ENCODE results near the gene FHL1.
"Not testable (repeated sequence)": the region's sequence is repeated elsewhere in the genome, so short reads cannot be mapped to it uniquely, and the experiment has no call there.

The FHL1 gene

GRCh38 chrX:136147315-136147901 lies at the start of gene FHL1:
FHL1 (plus strand) TSS chrX:136147533.
- no peak for DNase-seq (ENCODE audit: low read depth)

DNA sequence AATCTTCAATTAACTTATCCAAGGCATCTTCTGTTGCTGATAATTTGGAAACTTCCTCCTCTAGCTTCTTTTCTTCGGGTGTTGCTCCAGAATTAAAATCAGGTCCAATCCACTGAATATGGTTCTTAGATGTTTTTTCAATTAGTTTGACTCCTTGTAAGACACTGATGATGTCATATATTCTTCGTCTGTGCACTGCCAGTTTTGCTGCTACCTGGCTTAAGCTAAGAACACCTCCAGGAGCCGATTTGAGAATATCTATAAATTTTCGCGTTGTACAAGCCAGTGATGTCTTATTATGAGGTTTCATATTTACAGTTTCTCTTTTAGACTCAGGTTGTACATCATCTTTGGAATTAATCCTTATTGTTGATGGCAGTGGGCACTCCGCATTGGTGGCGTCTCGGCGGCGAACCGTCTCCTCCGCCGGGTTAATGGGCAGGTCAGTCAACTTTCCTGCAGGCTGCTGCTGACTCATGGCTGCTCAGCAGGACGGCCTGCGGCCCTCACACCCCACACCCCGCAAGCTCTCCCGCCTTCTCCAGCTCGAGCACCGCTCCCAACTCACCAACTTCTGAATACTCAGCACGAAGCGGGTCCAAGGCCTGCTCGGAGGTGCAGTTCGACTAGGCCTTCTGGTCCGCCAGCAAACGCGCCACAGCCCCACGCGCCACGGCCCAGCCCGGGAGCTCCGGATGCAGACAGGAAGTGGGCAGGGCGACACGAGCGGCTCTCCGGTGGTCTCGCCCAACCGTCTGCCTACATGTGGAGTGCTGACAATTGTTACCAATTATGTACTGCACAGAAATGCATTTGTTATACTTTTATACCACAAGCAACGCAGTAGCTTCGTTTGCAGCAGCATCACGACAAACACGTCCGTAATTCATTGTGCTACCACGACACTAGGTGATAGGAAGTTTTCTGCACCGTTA lies 49.2 kb upstream of the FHL1 start:
- no peak for DNase-seq (ENCODE audit: low read depth)

- DNase-seq (ENCODE audit: low read depth) = no peak
These were observed 42.4 kb upstream of the FHL1 start for GRCh38 chrX:136104936-136105335.

DNA sequence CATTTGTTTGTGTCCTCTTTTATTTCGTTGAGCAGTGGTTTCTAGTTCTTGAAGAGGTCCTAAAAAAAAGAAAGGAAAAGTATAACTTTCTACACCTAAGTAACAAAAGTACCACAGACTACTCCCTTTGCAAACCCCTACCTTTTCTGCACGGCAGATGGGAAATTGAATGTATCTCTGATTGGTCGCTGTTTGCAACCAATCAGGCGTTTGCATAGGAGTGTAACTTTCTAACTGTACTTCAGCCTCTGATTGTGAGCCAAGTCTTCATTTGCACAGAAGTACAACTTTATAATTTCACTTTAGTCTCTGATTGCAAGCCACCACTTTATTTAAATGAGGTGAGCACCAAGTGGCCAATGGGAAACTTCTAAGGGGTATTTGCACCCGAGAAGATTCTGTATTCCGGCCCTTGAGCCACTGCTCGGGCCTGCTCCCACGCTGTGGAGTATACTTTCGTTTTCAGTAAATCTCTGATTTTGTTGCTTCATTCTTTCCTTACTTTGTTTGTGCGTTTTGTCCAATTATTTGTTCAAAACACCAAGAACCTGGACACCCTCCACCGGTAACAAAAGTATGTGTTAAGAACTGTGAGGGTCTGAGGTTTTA lies 40.3 kb upstream of the FHL1 start:
- DNase-seq (ENCODE audit: low read depth) = no peak

GRCh38 chrX:136108905-136109304 lies 38.4 kb upstream of the FHL1 start:
- DNase-seq (ENCODE audit: low read depth) = not testable (repeated sequence)

DNA sequence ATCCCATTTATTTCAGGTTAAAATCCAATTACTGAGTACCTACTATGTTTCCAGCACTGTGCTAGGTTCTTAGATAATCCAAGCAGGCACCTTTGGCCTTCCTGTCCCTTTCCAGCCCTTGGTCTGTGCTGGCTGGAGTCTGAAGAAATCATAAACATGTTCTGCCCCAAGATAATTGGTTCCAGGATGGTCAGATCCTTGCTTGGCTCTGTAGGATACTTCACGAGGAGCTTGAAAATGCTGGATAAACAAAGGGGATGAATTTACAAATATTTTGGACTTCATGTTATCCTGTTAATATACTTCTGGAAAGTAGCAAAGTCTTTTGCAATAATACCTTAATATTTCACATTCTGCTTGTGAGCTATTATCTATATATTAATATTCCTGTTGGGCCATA lies 35.0 kb upstream of the FHL1 start:
- no peak for DNase-seq (ENCODE audit: low read depth)

DNA sequence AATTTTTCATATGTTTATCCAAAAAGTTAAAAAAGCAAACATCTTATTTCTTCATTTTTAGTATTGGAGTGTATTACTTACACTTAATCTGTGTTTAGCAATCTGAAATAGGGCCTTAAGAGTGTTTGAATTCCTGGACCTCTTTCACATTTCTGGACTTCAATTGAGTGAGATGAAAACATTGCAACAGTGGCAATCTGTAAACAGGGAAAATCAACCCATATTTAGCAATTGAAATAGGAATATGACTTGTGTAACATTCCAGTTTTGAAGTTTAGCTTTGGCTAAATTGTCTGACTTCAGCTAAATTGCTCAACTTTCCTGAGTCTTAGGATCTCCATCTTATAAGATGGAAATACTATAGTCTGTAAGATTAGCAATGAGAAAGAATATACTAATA lies 34.6 kb upstream of the FHL1 start:
- DNase-seq (ENCODE audit: low read depth) = no peak

GRCh38 chrX:136115126-136115903 lies 32.0 kb upstream of the FHL1 start:
- DNase-seq (ENCODE audit: low read depth) = no peak

DNA sequence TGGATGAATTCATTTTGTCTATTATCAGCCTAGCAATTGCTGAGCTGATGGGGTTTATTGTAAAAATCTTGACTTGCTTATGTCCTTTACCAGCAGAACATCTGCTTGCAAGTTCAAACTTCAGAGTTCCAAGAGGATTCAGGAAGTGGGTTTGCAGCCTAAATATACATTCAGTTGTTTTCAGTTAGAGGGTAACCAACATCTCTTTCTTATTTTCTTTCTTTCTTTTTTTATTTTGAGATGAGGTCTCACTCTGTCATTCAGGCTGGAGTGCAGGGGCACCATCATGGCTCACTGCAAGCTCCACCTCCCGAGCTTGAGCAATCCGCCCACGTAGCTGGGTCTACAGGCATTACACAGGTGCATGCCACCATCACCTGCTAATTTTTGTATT lies 31.4 kb upstream of the FHL1 start:
- no peak for DNase-seq (ENCODE audit: low read depth)

- no peak for DNase-seq (ENCODE audit: low read depth)
These were observed 25.5 kb upstream of the FHL1 start for GRCh38 chrX:136121788-136122187.

DNA sequence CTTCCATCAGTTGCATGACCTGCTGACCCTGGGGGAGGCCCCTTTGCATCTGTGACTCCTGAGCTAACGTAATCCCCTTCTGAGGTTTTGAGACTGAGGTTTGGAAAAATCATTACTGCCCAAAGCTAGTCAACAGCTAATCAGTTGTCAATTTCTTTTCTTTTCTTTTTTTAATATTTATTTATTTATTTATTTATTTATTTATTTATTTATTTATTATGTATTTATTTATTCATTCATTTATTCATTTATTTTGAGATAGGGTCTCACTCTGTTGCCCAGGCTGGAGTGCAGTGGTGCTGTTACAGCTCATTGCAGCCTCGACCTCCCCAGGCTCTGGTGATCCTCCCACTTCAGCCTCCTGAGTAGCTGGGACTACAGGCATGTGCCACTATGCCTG lies 25.1 kb upstream of the FHL1 start:
- DNase-seq (ENCODE audit: low read depth) = no peak

DNA sequence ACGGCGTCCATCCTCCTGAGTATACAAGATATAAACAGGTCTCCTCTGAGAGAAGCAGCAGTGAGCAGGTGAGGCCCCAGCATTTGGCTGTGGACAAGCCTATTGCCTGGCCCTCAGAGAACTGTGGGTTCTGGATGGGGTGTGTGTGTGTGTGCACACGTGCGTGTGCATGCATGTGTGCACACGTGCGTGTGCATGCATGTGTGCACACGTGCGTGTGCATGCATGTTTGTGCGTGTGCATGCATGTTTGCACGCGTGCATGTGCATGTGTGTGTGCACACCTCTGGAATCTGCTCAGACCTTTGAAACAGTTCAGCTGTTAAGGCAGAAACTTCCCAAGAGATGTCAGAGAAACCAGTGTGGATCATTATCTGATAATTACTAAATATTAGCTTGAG lies 22.2 kb upstream of the FHL1 start:
- no peak for DNase-seq (ENCODE audit: low read depth)

GRCh38 chrX:136126371-136126770 lies 21.0 kb upstream of the FHL1 start:
- no peak for DNase-seq (ENCODE audit: low read depth)

DNA sequence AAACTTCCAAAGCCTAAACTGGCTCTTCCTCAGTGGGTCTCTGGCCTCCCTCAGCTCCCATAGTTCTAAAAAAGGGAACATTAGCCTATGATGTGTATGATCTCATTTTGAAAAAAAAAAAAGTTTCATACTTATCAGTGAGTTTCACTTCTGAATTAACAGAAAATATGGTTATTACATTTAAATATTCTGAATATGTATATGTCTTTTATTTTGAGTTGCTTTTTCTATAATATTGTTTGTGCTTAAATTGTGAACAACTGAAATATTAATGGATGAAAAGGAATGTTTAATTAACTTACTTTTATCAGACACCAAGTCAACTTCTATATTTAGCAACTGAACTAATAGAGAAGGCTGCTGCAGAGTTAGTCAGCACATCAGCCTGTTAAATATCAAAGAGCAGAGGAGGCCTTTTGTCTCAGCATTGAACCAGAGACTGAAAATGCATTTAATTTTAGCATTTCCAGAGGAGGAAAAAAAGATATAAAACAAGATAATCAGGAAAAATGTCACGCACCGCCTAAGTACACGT lies 20.4 kb upstream of the FHL1 start:
- DNase-seq (ENCODE audit: low read depth) = peak; percentile 3

- no peak for DNase-seq (ENCODE audit: low read depth)
These were observed 18.6 kb upstream of the FHL1 start for GRCh38 chrX:136128743-136129142.

GRCh38 chrX:136130931-136131833 lies 16.2 kb upstream of the FHL1 start:
- peak; percentile 73 for DNase-seq (ENCODE audit: low read depth)

DNA sequence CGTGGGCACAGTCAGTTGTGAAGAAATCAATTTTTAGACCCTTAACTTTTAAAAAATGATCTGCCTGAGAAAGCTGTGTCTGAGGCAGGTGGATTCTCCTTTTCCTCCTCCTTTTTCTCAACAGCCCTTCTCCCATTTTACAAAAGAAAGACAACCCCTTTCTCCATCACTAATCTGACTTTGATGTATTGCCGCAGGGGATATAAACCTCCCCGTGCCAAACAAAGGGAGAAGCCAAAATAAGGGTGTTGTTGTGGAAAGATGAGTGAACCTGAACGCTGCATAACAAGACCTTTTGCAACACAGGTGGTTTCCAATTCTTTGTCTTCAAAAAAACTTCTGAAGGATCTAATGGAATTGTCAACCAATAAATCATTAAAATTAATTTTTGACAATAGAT lies 8.4 kb upstream of the FHL1 start:
- DNase-seq (ENCODE audit: low read depth) = no peak

DNA sequence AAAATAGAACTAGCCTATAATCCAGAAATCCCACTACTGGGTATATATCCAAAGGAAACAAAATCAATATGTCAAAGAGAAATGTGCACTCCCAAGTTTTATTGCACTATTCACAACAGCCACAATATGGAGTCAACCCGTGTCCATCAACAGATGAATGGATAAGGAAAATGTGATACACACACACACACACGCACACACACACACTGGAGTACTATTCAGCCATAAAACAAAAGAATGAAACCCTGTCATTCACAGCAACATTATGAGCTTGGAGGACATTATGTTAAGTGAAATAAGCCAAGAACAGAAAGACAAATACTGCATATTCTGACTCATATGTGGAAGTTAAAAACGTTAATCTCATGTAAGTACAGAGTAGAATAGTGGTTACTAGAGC lies 5.8 kb upstream of the FHL1 start:
- no peak for DNase-seq (ENCODE audit: low read depth)

DNA sequence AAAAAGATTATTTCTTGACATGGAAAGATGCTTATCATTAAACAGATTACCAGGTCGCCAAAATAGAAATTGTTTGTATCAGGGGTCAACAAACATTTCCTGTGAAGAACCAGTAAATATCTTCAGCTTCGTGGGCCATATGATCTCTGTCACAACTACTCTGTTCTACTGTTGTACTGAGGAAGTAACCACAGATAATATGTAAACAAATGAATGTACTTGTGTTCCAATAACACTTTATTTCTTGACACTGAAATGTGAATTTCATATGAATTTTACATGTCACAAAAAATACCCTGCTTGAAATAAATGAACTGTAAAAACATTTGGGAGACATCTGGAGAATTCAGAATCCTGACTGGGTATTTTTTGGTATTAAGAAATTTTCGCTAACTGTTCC lies 4.7 kb upstream of the FHL1 start:
- no peak for DNase-seq (ENCODE audit: low read depth)

DNA sequence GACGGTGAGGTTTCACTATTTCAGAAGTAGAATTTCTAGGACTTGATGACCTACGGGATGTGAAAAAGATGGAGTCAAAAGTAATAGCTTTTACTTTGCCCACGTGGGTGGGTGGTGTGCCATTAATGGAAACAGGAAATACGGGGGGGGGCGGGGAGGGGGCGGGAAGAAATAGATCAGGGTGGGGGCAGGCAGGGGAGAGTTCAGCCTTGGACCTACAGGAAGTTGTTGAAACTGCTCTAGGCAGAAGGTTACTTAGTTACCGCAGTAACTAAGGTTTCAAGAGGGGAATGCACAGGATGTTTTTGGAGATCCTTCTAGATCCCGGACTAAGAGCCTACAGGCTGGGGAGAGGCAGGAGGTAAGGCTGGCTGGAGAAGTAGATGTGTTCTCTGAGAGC lies 3.6 kb upstream of the FHL1 start:
- DNase-seq (ENCODE audit: low read depth) = no peak

All from non-pigmented ciliary epithelial cell (primary cell).